OCI-LY7 (cell line): ENCODE measurements around the gene NBEA. TPM values are rescaled to one million over a fixed set of nuclear protein-coding genes. Genes with fewer than 3 reads are reported as not detected.

ENCODE experiments used
- BruUV-seq: library from RNA; stranded (reverse); fragments of 400-500 nt; replicated peaks from 2 replicates; lab custom pipeline; 2021; lab: Mats Ljungman, UMichigan
- CTCF ChIA-PET: fragments of 300-600 bp; sonication (Branson Sonifier 250); formaldehyde crosslinking; loops from one replicate; lab custom pipeline; 2022; ENCODE audit warnings: antibody characterized with exemption; ENCODE audit not compliant: unreplicated experiment; lab: Charles Lee
- POLR2A ChIA-PET: fragments of 300-600 bp; sonication (Branson Sonifier 250); formaldehyde crosslinking; loops from one replicate; lab custom pipeline; 2022; ENCODE audit warnings: antibody characterized with exemption; lab: Charles Lee
- DNase-seq: peaks from one replicate; pipeline ENCODE4 v3.0.0-alpha.2; 2015; ENCODE audit warnings: low spot score
- H2AFZ ChIP-seq: fragments of 200-600 bp; sonication (generic), shearing (Covaris generic); 2 replicates; pipeline ENCODE4 v1.6.1; 2014; ENCODE audit warnings: mild to moderate bottlenecking, antibody characterized with exemption, low read length, moderate library complexity
- H3K27ac ChIP-seq: fragments of 200-600 bp; sonication (generic); 2 replicates; pipeline ENCODE4 v1.5.1; 2014; ENCODE audit warnings: mixed run types, low read depth, mild to moderate bottlenecking, moderate library complexity, low read length, inconsistent platforms; ENCODE audit not compliant: poor library complexity, severe bottlenecking
- H3K36me3 ChIP-seq: fragments of 200-600 bp; sonication (generic); 2 replicates; pipeline ENCODE4 v1.6.1; 2014; ENCODE audit warnings: mild to moderate bottlenecking, antibody characterized with exemption, low read length, moderate library complexity, mixed read lengths; ENCODE audit not compliant: insufficient read depth
- H3K4me1 ChIP-seq: fragments of 200-600 bp; sonication (generic); 2 replicates; pipeline ENCODE4 v1.5.1; 2014; ENCODE audit warnings: mild to moderate bottlenecking, low read length; ENCODE audit not compliant: insufficient read depth, poor library complexity, severe bottlenecking
- H3K4me2 ChIP-seq: fragments of 200-600 bp; sonication (generic); 2 replicates; pipeline ENCODE4 v1.6.1; 2014; ENCODE audit warnings: mild to moderate bottlenecking, low read length
- H3K4me3 ChIP-seq: fragments of 200-600 bp; sonication (generic); 2 replicates; pipeline ENCODE4 v1.5.1; 2014; ENCODE audit warnings: mild to moderate bottlenecking, low read depth, low read length; ENCODE audit not compliant: poor library complexity, severe bottlenecking
- H3K79me2 ChIP-seq: fragments of 200-600 bp; sonication (generic); 2 replicates; pipeline ENCODE4 v1.6.1; 2016; ENCODE audit warnings: low read depth, mild to moderate bottlenecking, low read length, moderate library complexity, mixed read lengths; ENCODE audit not compliant: insufficient read depth
- H3K9me2 ChIP-seq: fragments of 200-600 bp; sonication (generic); 2 replicates; pipeline ENCODE4 v1.6.1; 2016; ENCODE audit warnings: mild to moderate bottlenecking, low read length, mixed read lengths; ENCODE audit not compliant: insufficient read depth
- H3K9me3 ChIP-seq: fragments of 200-600 bp; sonication (generic); 2 replicates; pipeline ENCODE4 v1.6.1; 2014; ENCODE audit warnings: mild to moderate bottlenecking, mixed run types, low read length, mixed read lengths
- H4K20me1 ChIP-seq: fragments of 200-600 bp; sonication (generic); 2 replicates; pipeline ENCODE4 v1.6.1; 2014; ENCODE audit warnings: mild to moderate bottlenecking, antibody characterized with exemption, low read length, moderate library complexity, mixed read lengths; ENCODE audit not compliant: insufficient read depth
- CTCF ChIP-seq: fragments of 200-600 bp; sonication (generic); conservative IDR thresholded peaks from 2 replicates; pipeline ENCODE4 v1.5.1; 2014; ENCODE audit warnings: mild to moderate bottlenecking, antibody characterized with exemption, low read length, moderate library complexity, mixed read lengths
- EZH2phosphoT487 ChIP-seq: fragments of 200-600 bp; sonication (generic); IDR thresholded peaks from 2 replicates; pipeline ENCODE4 v1.6.1; 2018; ENCODE audit warnings: low read depth, borderline replicate concordance, mild to moderate bottlenecking, mixed run types, antibody characterized with exemption, low read length, moderate library complexity, mixed read lengths
- intact Hi-C: fragments of 100-400 bp; cut with micrococcal nuclease; formaldehyde crosslinking; loops from one replicate; pipeline ENCODE4 v1.10.0; 2022; ENCODE audit not compliant: unreplicated experiment
- total RNA-seq, 2 experiments: library from RNA; depleted of rRNA in 1 of 2; stranded (reverse); fragments of >200 nt in 1 of 2; shearing (Covaris generic) in 1 of 2; gene quantifications; 2 replicates each; pipeline ENCODE4 v1.2.3, GENCODE V29; 2014 to 2022

NBEA gene
- total RNA-seq, 2 experiments from 2014 or later, result 3.6 to 11.0 TPM

- Histone ChIP-seq H3K4me1 (no peaks in the 10 kb centered on the region), H3K4me3 (no peak within 1 kb of the TSS), H3K79me2 (no peaks in the 10 kb centered on the region), H3K9me3 (no peaks in the 10 kb centered on the region), H3K36me3 (no peaks in the 10 kb centered on the region), H3K4me2 (peak within 1 kb of the TSS; percentile 12; the same call in 1 of the 2 replicates), H3K9me2 (no peaks in the 10 kb centered on the region), H4K20me1 (no peaks in the 10 kb centered on the region), H3K27ac (no peak within 1 kb of the TSS), H2AFZ (no peak within 1 kb of the TSS)
- no TSS peak for BruUV-seq
- intact Hi-C loops, result no loop called here
- no peak for DNase-seq
- POLR2A ChIA-PET, result interaction anchor here (0.8 kb wide), 1 partner anchor 25 kb away, joined by 3 read pairs; no protein-coding TSS in a partner anchor
- TF ChIP-seq CTCF (no peak), EZH2phosphoT487 (no peak)
- CTCF ChIA-PET, result no interaction called here
Measured at GRCh38 chr13:35475960-35476943, 534.2 kb downstream of the NBEA start, which contains the start of gene MAB21L1. Gene MAB21L1, minus strand, starts transcription at chr13:35476689. Its CDS starts 551 bp downstream, at chr13:35476138.

- intact Hi-C loops, result no loop called here
- no peak for DNase-seq
- BruUV-seq, result no TSS peak
- H3K79me2 ChIP-seq, result no peaks in the 10 kb centered on the region
- no peak overlapping the region for H3K27ac ChIP-seq
- peak overlapping the region; percentile 6; the same call in 1 of the 2 replicates for H3K4me2 ChIP-seq
- no peaks in the 10 kb centered on the region for H3K4me1 ChIP-seq
- no peaks in the 10 kb centered on the region for H4K20me1 ChIP-seq
- TF ChIP-seq EZH2phosphoT487, result no peak
- no peak for TF ChIP-seq CTCF
- H2AFZ ChIP-seq, result no peak overlapping the region
- ChIA-PET POLR2A (interaction anchor here (0.7 kb wide), 1 partner anchor 12 kb away, joined by 3 read pairs; no protein-coding TSS in a partner anchor), CTCF (no interaction called here)
- H3K9me2 ChIP-seq, result no peaks in the 10 kb centered on the region
- no peak overlapping the region for H3K4me3 ChIP-seq
- H3K36me3 ChIP-seq, result no peaks in the 10 kb centered on the region
- H3K9me3 ChIP-seq, result no peaks in the 10 kb centered on the region
Measured at GRCh38 chr13:35477386-35477946, 535.4 kb downstream of the NBEA start.
